ENCODE data around the gene POLA2. TPM values are rescaled to one million over a fixed set of nuclear protein-coding genes. Genes with fewer than 3 reads are reported as not detected.

The POLA2 gene
- total RNA-seq, 5 donors from 2014 or later (not counting 1 experiment from before 2014, with no cell fraction given): 15.1 to 24.2 (median 20.4) TPM

DNA sequence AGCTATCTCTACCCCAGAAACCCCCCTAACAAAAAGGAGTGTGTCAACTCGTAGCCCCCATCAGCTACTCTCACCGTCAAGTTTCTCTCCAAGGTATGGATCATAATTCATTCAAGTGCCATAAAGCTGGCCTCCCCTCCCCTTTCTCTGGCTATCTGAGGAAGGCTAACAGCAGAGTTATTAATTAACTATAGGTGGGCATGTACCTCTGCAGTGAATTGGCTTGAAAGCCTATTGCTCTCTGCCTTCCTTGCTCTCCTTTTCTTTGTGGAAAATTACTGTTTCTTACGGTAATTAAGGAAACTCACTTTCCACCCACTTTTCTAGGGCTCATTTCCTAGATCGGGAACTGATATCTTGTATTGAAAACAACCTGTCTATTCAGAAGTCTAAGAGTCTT is 14.1 kb downstream of the POLA2 start:
- no peaks in the 10 kb centered on the region for H3K9me3 ChIP-seq
- H3K27me3 ChIP-seq (replicated peaks in 1 of 2; ENCODE audit: control insufficient read depth in 2 of 2, extremely low read depth in 1 of 2, insufficient read depth in 2 of 2, low read length in 1 of 2): no peaks in the 10 kb centered on the region
- Mint-ChIP-seq H3K4me3 (no peak overlapping the region), H3K36me3 (peaks cover 33% of the 10 kb centered on the region), H3K27me3 (no peaks in the 10 kb centered on the region), H3K9me3 (no peaks in the 10 kb centered on the region), H3K27ac (no peak overlapping the region), H3K4me1 (peaks cover 7 to 12% (median 11%) of the 10 kb centered on the region in 3 donors)
- no peaks in the 10 kb centered on the region for H3K4me1 ChIP-seq (ENCODE audit: control insufficient read depth in 1 of 2, extremely low read depth in 1 of 2, insufficient read depth in 2 of 2, low read length in 2 of 2)
- DNase-seq (no peak), ATAC-seq (replicated peaks in 1 of 4) (no peak)
- H3K27ac ChIP-seq (ENCODE audit: low read length): no peak overlapping the region
- peaks cover 9 to 40% of the 10 kb centered on the region in 2 donors for H3K36me3 ChIP-seq (ENCODE audit: control insufficient read depth in 2 of 2, extremely low read depth in 1 of 2, insufficient read depth in 1 of 2, low read length in 1 of 2)
- WGBS (ENCODE audit: insufficient coverage): no CpG with 5 or more reads among the region's 4 CpGs
- POLR2A ChIA-PET: interaction anchor here in 1 of 2 donors (0.6 kb wide), 2 partner anchors 141 to 224 kb away, joined by 4 to 6 read pairs; no protein-coding TSS in a partner anchor
- CTCF ChIA-PET: interaction anchor here (0.6 to 2.3 kb wide), 13 partner anchors 10 to 1394 kb away, joined by 3 to 15 read pairs (median 5); no protein-coding TSS in a partner anchor
- H3K4me3 ChIP-seq (ENCODE audit: control insufficient read depth in 1 of 2, extremely low read depth in 1 of 2, low read length in 1 of 2): no peak overlapping the region

DNA sequence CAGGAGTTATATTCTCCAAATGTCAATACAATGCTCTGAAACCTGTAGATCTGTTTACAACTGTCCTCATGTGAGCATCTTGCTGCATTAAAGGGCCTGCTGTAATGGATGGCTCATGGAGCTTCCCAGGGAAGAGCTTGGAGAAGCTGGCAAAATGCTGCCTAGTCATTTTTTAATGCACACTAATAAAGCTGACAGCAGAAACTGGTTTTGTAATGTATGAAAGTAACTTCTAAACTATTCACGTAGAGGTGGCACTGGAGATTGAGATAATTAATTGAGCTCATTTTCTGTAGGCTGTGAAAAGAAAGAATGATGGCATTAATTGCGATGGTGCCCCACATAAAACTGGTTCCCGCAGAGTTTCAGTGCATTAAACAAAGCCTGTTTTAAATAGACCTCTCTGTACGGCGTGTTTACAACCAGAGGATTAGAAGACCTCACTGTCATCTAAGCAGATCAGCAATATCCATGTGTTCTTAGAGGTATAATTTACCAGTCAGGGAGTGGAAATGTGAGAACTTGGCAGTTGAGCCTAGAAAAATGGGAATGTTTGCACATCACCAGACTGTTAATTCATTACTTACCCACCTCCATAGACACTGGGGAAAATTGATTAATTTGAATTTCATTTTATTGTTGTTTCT is 16.0 kb downstream of the POLA2 start:
- Mint-ChIP-seq H3K4me1 (peaks cover 7 to 12% (median 11%) of the 10 kb centered on the region in 3 donors), H3K27ac (no peak overlapping the region), H3K27me3 (no peaks in the 10 kb centered on the region), H3K4me3 (no peak overlapping the region), H3K9me3 (no peaks in the 10 kb centered on the region), H3K36me3 (peaks cover 43% of the 10 kb centered on the region)
- Histone ChIP-seq H3K36me3 (ENCODE audit: control insufficient read depth in 2 of 2, extremely low read depth in 1 of 2, insufficient read depth in 1 of 2, low read length in 1 of 2) (peaks cover 9 to 49% of the 10 kb centered on the region in 2 donors), H3K4me1 (ENCODE audit: control insufficient read depth in 1 of 2, extremely low read depth in 1 of 2, insufficient read depth in 2 of 2, low read length in 2 of 2) (no peaks in the 10 kb centered on the region), H3K27me3 (replicated peaks in 1 of 2; ENCODE audit: control insufficient read depth in 2 of 2, extremely low read depth in 1 of 2, insufficient read depth in 2 of 2, low read length in 1 of 2) (no peaks in the 10 kb centered on the region), H3K4me3 (ENCODE audit: control insufficient read depth in 1 of 2, extremely low read depth in 1 of 2, low read length in 1 of 2) (no peak overlapping the region), H3K9me3 (no peaks in the 10 kb centered on the region), H3K27ac (ENCODE audit: low read length) (no peak overlapping the region)
- no peak for DNase-seq
- ATAC-seq (replicated peaks in 1 of 4): no peak
- ChIA-PET POLR2A (no interaction called here), CTCF (interaction anchor here in 1 of 2 donors (0.7 to 1.0 kb wide), 2 partner anchors 52 to 598 kb away, joined by 3 to 6 read pairs; no protein-coding TSS in a partner anchor)
- 87% methylated on average over 3 of the region's 5 CpGs for WGBS (ENCODE audit: insufficient coverage)

DNA sequence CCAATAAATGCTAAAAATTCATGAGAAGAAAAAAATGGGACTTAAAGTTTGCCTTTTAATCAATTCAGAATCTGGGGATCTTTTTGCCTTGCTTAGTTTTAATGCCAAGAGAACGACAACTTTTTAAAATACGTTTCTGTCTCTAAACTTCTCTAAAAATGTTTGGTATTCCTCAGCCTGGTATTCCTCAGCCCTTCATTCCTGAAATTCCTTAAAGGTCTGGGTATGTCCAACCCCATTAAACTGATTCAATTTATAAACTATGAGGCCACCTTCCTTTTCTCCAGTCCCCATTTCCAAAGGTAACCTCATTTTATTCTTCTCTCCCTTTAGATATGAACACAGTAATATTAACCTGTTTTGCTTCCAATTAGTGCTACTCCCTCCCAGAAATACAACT is 16.6 kb downstream of the POLA2 start:
- peaks cover 9 to 55% of the 10 kb centered on the region in 2 donors for H3K36me3 ChIP-seq (ENCODE audit: control insufficient read depth in 2 of 2, extremely low read depth in 1 of 2, insufficient read depth in 1 of 2, low read length in 1 of 2)
- WGBS (ENCODE audit: insufficient coverage): 100% methylated on average over 1 of the region's 2 CpGs
- no peak overlapping the region for H3K27ac ChIP-seq (ENCODE audit: low read length)
- H3K27me3 Mint-ChIP-seq: no peaks in the 10 kb centered on the region
- no peak overlapping the region for H3K27ac Mint-ChIP-seq
- CTCF ChIA-PET: interaction anchor here (0.5 to 1.2 kb wide), 4 partner anchors 37 to 91 kb away, joined by 3 to 8 read pairs (median 3); no protein-coding TSS in a partner anchor
- no peak overlapping the region for H3K4me3 ChIP-seq (ENCODE audit: control insufficient read depth in 1 of 2, extremely low read depth in 1 of 2, low read length in 1 of 2)
- no peak for ATAC-seq (replicated peaks in 1 of 4)
- peaks cover 43% of the 10 kb centered on the region for H3K36me3 Mint-ChIP-seq
- DNase-seq: no peak
- no peaks in the 10 kb centered on the region for H3K27me3 ChIP-seq (replicated peaks in 1 of 2; ENCODE audit: control insufficient read depth in 2 of 2, extremely low read depth in 1 of 2, insufficient read depth in 2 of 2, low read length in 1 of 2)
- no peaks in the 10 kb centered on the region for H3K9me3 Mint-ChIP-seq
- no peaks in the 10 kb centered on the region for H3K9me3 ChIP-seq
- H3K4me1 ChIP-seq (ENCODE audit: control insufficient read depth in 1 of 2, extremely low read depth in 1 of 2, insufficient read depth in 2 of 2, low read length in 2 of 2): no peaks in the 10 kb centered on the region
- H3K4me3 Mint-ChIP-seq: no peak overlapping the region
- POLR2A ChIA-PET: no interaction called here
- H3K4me1 Mint-ChIP-seq: peaks cover 7 to 12% (median 11%) of the 10 kb centered on the region in 3 donors

DNA sequence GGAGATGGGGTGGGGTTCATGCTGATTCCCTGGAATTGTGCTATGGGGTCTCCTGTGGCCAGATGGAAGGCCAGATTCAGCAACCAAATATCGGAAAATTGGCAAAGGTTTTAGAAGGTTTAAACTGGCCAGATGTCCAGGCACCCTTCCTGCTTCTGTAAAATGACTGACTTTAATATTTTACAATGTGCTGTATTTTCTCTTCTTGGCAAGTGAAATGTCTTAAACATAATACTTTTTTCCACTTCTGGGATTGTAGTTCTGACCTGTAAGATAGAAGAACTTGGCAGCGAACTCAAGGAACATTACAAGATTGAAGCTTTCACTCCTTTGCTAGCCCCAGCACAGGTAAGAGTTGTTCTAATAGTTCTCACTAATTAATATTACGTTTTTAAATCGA is 17.5 kb downstream of the POLA2 start:
- no CpG with 5 or more reads among the region's 4 CpGs for WGBS (ENCODE audit: insufficient coverage)
- ChIA-PET POLR2A (interaction anchor here in 1 of 2 donors (0.6 kb wide), 1 partner anchor 378 kb away, joined by 3 read pairs; no protein-coding TSS in a partner anchor), CTCF (interaction anchor here (0.6 to 1.2 kb wide), 2 partner anchors 46 to 535 kb away, joined by 3 to 4 read pairs; partner anchors contain the start of gene RASGRP2 (in 1 of the 2))
- Histone ChIP-seq H3K4me3 (ENCODE audit: control insufficient read depth in 1 of 2, extremely low read depth in 1 of 2, low read length in 1 of 2) (no peak overlapping the region), H3K27me3 (replicated peaks in 1 of 2; ENCODE audit: control insufficient read depth in 2 of 2, extremely low read depth in 1 of 2, insufficient read depth in 2 of 2, low read length in 1 of 2) (no peaks in the 10 kb centered on the region), H3K4me1 (ENCODE audit: control insufficient read depth in 1 of 2, extremely low read depth in 1 of 2, insufficient read depth in 2 of 2, low read length in 2 of 2) (no peaks in the 10 kb centered on the region), H3K9me3 (no peaks in the 10 kb centered on the region), H3K36me3 (ENCODE audit: control insufficient read depth in 2 of 2, extremely low read depth in 1 of 2, insufficient read depth in 1 of 2, low read length in 1 of 2) (peaks cover 9 to 58% of the 10 kb centered on the region in 2 donors), H3K27ac (ENCODE audit: low read length) (no peak overlapping the region)
- DNase-seq (no peak), ATAC-seq (replicated peaks in 1 of 4) (no peak)
- Mint-ChIP-seq H3K27me3 (no peaks in the 10 kb centered on the region), H3K4me1 (peaks cover 7 to 12% (median 11%) of the 10 kb centered on the region in 3 donors), H3K27ac (peak overlapping the region in 1 of 2 donors; percentile 52), H3K36me3 (peaks cover 47% of the 10 kb centered on the region), H3K4me3 (no peak overlapping the region), H3K9me3 (no peaks in the 10 kb centered on the region)

DNA sequence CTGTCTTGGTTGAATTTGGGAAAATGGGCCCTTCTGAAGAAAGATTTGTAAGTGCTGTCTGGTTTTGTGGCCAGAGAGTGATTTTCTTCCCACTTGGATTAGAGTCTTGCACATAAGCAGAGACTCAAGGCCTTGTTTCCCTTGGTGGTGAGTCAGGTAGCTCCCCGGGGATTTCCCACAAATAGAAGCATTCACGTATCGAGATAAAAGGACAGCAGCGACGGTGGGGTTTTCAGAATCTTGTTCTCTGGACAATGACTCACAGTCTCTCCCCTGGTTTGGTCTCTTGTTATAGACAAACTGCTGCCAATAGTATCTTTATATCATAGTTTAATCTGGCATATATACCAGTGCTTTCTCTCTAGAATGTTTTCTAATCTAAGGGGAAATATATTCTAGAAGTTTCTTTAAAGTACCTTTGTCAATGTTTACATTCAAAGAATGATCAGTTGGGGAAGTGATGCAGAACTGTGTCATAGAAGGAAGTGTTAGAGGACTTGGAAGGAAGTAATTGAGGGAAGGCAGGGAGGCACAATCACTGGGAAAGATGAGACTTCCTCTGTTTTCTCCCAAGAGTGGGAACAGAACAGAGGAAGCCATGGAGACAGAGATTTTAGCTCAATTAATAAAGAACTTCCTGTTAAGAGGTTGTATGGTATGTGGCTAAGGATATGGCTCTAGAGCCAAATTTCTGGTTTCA is 18.1 kb downstream of the POLA2 start:
- Mint-ChIP-seq H3K4me1 (peaks cover 7 to 12% (median 11%) of the 10 kb centered on the region in 3 donors), H3K4me3 (no peak overlapping the region), H3K9me3 (no peaks in the 10 kb centered on the region), H3K27ac (peak overlapping the region; percentile 59 to 71), H3K27me3 (no peaks in the 10 kb centered on the region), H3K36me3 (peaks cover 47% of the 10 kb centered on the region)
- WGBS (ENCODE audit: insufficient coverage): 40% methylated on average over 1 of the region's 5 CpGs
- ATAC-seq (replicated peaks in 1 of 4): peak; percentile 61 to 93 (median 78)
- ChIA-PET POLR2A (interaction anchor here in 1 of 2 donors (0.6 kb wide), 1 partner anchor 377 kb away, joined by 3 read pairs; no protein-coding TSS in a partner anchor), CTCF (interaction anchor here (0.6 to 1.4 kb wide), 4 partner anchors 46 to 536 kb away, joined by 3 to 4 read pairs (median 4); partner anchors contain the start of gene RASGRP2 (in 1 of the 2))
- no peaks in the 10 kb centered on the region for H3K4me1 ChIP-seq (ENCODE audit: control insufficient read depth in 1 of 2, extremely low read depth in 1 of 2, insufficient read depth in 2 of 2, low read length in 2 of 2)
- peak in 1 of 35 experiments; percentile 73 for DNase-seq
- H3K4me3 ChIP-seq (ENCODE audit: control insufficient read depth in 1 of 2, extremely low read depth in 1 of 2, low read length in 1 of 2): no peak overlapping the region
- no peaks in the 10 kb centered on the region for H3K9me3 ChIP-seq
- H3K27me3 ChIP-seq (replicated peaks in 1 of 2; ENCODE audit: control insufficient read depth in 2 of 2, extremely low read depth in 1 of 2, insufficient read depth in 2 of 2, low read length in 1 of 2): no peaks in the 10 kb centered on the region
- peak overlapping the region; percentile 6 for H3K27ac ChIP-seq (ENCODE audit: low read length)
- peaks cover 9 to 61% of the 10 kb centered on the region in 2 donors for H3K36me3 ChIP-seq (ENCODE audit: control insufficient read depth in 2 of 2, extremely low read depth in 1 of 2, insufficient read depth in 1 of 2, low read length in 1 of 2)

DNA sequence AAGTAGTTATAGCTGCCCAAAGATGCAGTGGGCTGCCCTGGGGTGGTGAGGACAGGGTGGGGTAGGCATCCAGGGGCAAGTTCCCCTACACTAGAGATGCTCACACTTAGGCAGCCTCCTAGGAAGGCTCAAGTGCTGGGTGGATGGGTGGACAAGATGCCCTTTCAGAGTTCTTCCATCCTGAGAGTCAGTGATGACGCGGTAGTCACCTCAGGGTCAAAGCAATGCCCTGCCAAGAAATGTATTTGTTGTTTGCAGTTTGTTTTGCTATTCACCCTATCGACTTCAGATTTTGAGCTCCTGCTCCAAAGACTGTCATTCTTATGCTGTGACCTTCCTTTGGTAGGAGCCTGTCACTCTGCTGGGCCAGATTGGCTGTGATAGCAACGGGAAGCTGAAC is 18.9 kb downstream of the POLA2 start:
- 93% methylated on average over 3 of the region's 4 CpGs for WGBS (ENCODE audit: insufficient coverage)
- Mint-ChIP-seq H3K27me3 (no peaks in the 10 kb centered on the region), H3K9me3 (no peaks in the 10 kb centered on the region), H3K4me1 (peaks cover 7 to 12% (median 11%) of the 10 kb centered on the region in 3 donors), H3K36me3 (peaks cover 47% of the 10 kb centered on the region), H3K4me3 (no peak overlapping the region), H3K27ac (no peak overlapping the region)
- Histone ChIP-seq H3K36me3 (ENCODE audit: control insufficient read depth in 2 of 2, extremely low read depth in 1 of 2, insufficient read depth in 1 of 2, low read length in 1 of 2) (peaks cover 9 to 65% of the 10 kb centered on the region in 2 donors), H3K4me1 (ENCODE audit: control insufficient read depth in 1 of 2, extremely low read depth in 1 of 2, insufficient read depth in 2 of 2, low read length in 2 of 2) (no peaks in the 10 kb centered on the region), H3K27me3 (replicated peaks in 1 of 2; ENCODE audit: control insufficient read depth in 2 of 2, extremely low read depth in 1 of 2, insufficient read depth in 2 of 2, low read length in 1 of 2) (no peaks in the 10 kb centered on the region), H3K4me3 (ENCODE audit: control insufficient read depth in 1 of 2, extremely low read depth in 1 of 2, low read length in 1 of 2) (no peak overlapping the region), H3K9me3 (no peaks in the 10 kb centered on the region), H3K27ac (ENCODE audit: low read length) (no peak overlapping the region)
- ATAC-seq (replicated peaks in 1 of 4) (no peak), DNase-seq (no peak)
- POLR2A ChIA-PET: no interaction called here
- CTCF ChIA-PET: interaction anchor here in 1 of 2 donors (1.0 to 1.4 kb wide), 2 partner anchors 49 to 244 kb away, joined by 3 to 4 read pairs; no protein-coding TSS in a partner anchor

Measured in T-cell (primary cell).